LNCaP clone FGC (cell line): ENCODE results near the gene FRMD4A.
"Not testable (repeated sequence)": the region's sequence is repeated elsewhere in the genome, so short reads cannot be mapped to it uniquely, and the experiment has no call there.

Experiments
- DNase-seq: peaks from one replicate; pipeline ENCODE4 v3.0.0-alpha.2; 2011; ENCODE audit warnings: low read depth
- H3K4me3 ChIP-seq: 2 replicates; pipeline ENCODE4 v1.5.1; 2011; ENCODE audit warnings: mild to moderate bottlenecking, low read depth, low read length, control low read depth
- CTCF ChIP-seq: IDR thresholded peaks from 2 replicates; pipeline ENCODE4 v1.5.1; 2012; ENCODE audit warnings: mild to moderate bottlenecking; ENCODE audit not compliant: control insufficient read depth, insufficient read depth; ENCODE audit errors: extremely low read depth

FRMD4A gene

DNA sequence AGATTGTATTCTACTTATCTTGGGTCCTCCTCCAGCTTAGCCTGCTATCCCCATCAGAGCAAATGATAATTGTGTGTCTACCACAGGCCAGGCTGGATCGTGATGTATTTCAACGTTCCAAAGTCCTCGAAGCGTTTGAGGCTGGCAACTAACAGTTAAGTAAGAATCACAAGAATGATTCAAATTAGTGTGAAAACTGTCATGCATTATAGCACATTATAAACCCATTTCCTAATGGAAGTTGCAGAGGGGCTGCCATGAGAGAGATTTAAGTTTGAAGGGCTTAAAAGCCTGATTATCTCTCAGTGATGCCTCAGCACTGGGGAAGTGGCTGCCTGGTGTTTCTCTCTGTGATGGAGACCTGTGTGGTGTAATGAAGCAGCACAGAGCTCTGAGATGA lies 119.1 kb downstream of the FRMD4A start:
- no peak for DNase-seq
- no peak overlapping the region for H3K4me3 ChIP-seq
- no peak for TF ChIP-seq CTCF

DNA sequence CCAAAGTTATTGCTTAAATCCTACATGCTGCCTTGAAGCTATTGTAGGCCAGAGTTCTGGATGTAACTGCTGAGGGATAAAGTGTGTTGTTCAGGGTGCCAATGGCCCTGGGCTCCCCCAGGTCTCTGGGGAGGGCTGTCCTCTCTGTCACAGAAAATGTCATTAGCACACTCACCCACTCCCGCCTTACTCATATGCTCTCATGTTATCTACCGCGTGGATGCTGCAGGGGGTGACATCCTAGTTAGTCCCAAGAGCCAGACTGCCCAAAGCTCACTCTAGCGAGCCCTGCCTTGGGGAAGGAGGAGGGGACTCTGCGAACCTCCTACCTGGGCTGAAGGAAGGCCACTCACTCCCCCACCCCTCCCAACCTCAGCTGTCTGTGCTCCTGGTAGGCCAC lies 122.5 kb downstream of the FRMD4A start:
- no peak overlapping the region for H3K4me3 ChIP-seq
- no peak for TF ChIP-seq CTCF
- no peak for DNase-seq

DNA sequence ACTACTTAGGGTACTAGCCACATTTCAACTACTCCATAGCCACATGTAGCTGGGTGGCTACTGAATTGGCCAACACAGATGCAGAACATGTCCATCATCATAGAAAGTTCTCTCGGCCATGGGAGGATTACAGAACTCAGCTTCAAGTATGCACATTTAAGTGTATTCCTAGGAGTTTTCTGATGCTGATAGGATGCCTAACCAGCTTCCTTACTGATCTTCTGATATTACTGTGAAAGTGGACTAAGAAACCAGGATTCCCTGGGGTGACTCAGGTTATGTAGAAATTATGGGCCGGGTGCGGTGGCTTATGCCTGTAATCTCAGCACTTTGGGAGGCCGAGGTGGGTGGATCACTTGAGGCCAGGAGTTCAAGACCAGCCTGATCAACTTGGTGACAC lies 125.5 kb downstream of the FRMD4A start:
- no peak for TF ChIP-seq CTCF
- no peak overlapping the region for H3K4me3 ChIP-seq
- no peak for DNase-seq

GRCh38 chr10:14200698-14201544 lies 129.8 kb downstream of the FRMD4A start:
- no peak for DNase-seq
- peak; percentile 42 for TF ChIP-seq CTCF
- H3K4me3 ChIP-seq: no peak overlapping the region

- not testable (repeated sequence) for DNase-seq, H3K4me3 ChIP-seq
Observed at GRCh38 chr10:14199098-14199497, 131.6 kb downstream of the FRMD4A start.

GRCh38 chr10:14198078-14198477 lies 132.6 kb downstream of the FRMD4A start:
- no peak overlapping the region for H3K4me3 ChIP-seq
- DNase-seq: no peak
- TF ChIP-seq CTCF: no peak

DNA sequence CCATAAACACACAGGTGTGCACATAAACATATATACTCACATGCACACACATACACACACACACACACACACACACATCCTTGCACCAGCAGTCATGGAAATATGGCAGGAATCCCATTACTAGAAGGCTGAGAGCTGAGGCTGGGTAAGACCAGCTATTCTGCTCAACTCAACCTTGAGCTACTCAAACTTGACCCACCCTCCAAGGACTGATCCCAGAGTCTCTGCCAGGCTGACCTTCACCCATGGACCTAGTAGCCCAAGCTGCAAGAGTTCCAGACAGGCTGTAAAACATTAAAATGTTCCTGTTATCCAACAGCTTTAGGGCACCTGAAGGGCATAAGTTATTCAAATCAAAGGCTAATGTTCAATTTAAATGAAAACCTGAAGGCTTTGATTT lies 134.6 kb downstream of the FRMD4A start:
- H3K4me3 ChIP-seq: no peak overlapping the region
- no peak for TF ChIP-seq CTCF
- DNase-seq: no peak
